ENCODE data around the gene ARHGEF28. TPM values are rescaled to one million over a fixed set of nuclear protein-coding genes. Genes with fewer than 3 reads are reported as not detected.

Gene ARHGEF28
- total RNA-seq, 4 donors from 2014 or later = 13.3 to 19.0 (median 16.9) TPM

GRCh38 chr5:73678322-73678740 lies 52.3 kb downstream of the ARHGEF28 start:
- TF ChIP-seq CTCF (IDR thresholded peaks at IDR 0.05) = no peak
- TF ChIP-seq POLR2A (IDR thresholded peaks at IDR 0.05) = no peak
- Histone ChIP-seq H3K4me1 (peaks cover 0 to 6% (median 0%) of the 10 kb centered on the region in 4 donors), H3K9me3 (no peaks in the 10 kb centered on the region), H3K4me3 (no peak overlapping the region), H3K27me3 (no peaks in the 10 kb centered on the region), H3K36me3 (no peaks in the 10 kb centered on the region), H3K27ac (no peak overlapping the region)
- peak in 1 of 3 donors; percentile 73 for DNase-seq

- no peak overlapping the region for H3K4me3 ChIP-seq
- H3K27ac ChIP-seq = no peak overlapping the region
- H3K27me3 ChIP-seq = no peaks in the 10 kb centered on the region
- no peaks in the 10 kb centered on the region for H3K9me3 ChIP-seq
- H3K36me3 ChIP-seq = no peaks in the 10 kb centered on the region
- H3K4me1 ChIP-seq = peaks cover 0 to 6% (median 0%) of the 10 kb centered on the region in 4 donors
- TF ChIP-seq POLR2A (IDR thresholded peaks at IDR 0.05) = no peak
- DNase-seq = no peak
Observed at GRCh38 chr5:73678807-73679206, 52.8 kb downstream of the ARHGEF28 start.

GRCh38 chr5:73682176-73682575 lies 56.2 kb downstream of the ARHGEF28 start:
- H3K4me1 ChIP-seq = peaks cover 0 to 6% (median 0%) of the 10 kb centered on the region in 4 donors
- TF ChIP-seq CTCF (IDR thresholded peaks at IDR 0.05) (no peak), POLR2A (IDR thresholded peaks at IDR 0.05) (no peak)
- no peaks in the 10 kb centered on the region for H3K27me3 ChIP-seq

GRCh38 chr5:73684691-73685090 lies 58.7 kb downstream of the ARHGEF28 start:
- Histone ChIP-seq H3K4me1 (no peaks in the 10 kb centered on the region), H3K4me3 (no peak overlapping the region), H3K36me3 (no peaks in the 10 kb centered on the region), H3K27ac (no peak overlapping the region), H3K9me3 (no peaks in the 10 kb centered on the region), H3K27me3 (no peaks in the 10 kb centered on the region)
- DNase-seq = no peak
- TF ChIP-seq CTCF (IDR thresholded peaks at IDR 0.05) (no peak), POLR2A (IDR thresholded peaks at IDR 0.05) (no peak)

More at GRCh38 chr5:73682176-73682575, 56.2 kb downstream of the ARHGEF28 start:
- Histone ChIP-seq H3K36me3 (no peaks in the 10 kb centered on the region), H3K9me3 (no peaks in the 10 kb centered on the region), H3K27ac (no peak overlapping the region), H3K4me3 (no peak overlapping the region)
- DNase-seq = no peak

GRCh38 chr5:73686912-73687311 lies 60.9 kb downstream of the ARHGEF28 start:
- no peaks in the 10 kb centered on the region for H3K27me3 ChIP-seq
- TF ChIP-seq POLR2A (IDR thresholded peaks at IDR 0.05) (no peak), CTCF (IDR thresholded peaks at IDR 0.05) (no peak)

GRCh38 chr5:73687357-73687756 lies 61.4 kb downstream of the ARHGEF28 start:
- TF ChIP-seq POLR2A (IDR thresholded peaks at IDR 0.05) (no peak), CTCF (IDR thresholded peaks at IDR 0.05) (no peak)
- Histone ChIP-seq H3K9me3 (no peaks in the 10 kb centered on the region), H3K27ac (no peak overlapping the region), H3K36me3 (no peaks in the 10 kb centered on the region), H3K4me1 (no peaks in the 10 kb centered on the region), H3K27me3 (no peaks in the 10 kb centered on the region), H3K4me3 (no peak overlapping the region)
- DNase-seq = no peak

More at GRCh38 chr5:73686912-73687311, 60.9 kb downstream of the ARHGEF28 start:
- Histone ChIP-seq H3K9me3 (no peaks in the 10 kb centered on the region), H3K27ac (no peak overlapping the region), H3K36me3 (no peaks in the 10 kb centered on the region), H3K4me3 (no peak overlapping the region), H3K4me1 (no peaks in the 10 kb centered on the region)
- no peak for DNase-seq
